NCI-H1436 (cell line): ENCODE data around the gene ZIC5.

Experiments used
- DNase-seq: peaks from one replicate; lab custom pipeline; 2025; lab: John Stamatoyannopoulos, UW

Gene ZIC5

GRCh38 chr13:99975626-99976025, 4.1 kb upstream of the ZIC5 start:
- DNase-seq = no peak

GRCh38 chr13:99974939-99975561, 3.5 kb upstream of the ZIC5 start:
- DNase-seq = no peak

GRCh38 chr13:99974296-99974938, 2.9 kb upstream of the ZIC5 start:
- no peak for DNase-seq

DNA sequence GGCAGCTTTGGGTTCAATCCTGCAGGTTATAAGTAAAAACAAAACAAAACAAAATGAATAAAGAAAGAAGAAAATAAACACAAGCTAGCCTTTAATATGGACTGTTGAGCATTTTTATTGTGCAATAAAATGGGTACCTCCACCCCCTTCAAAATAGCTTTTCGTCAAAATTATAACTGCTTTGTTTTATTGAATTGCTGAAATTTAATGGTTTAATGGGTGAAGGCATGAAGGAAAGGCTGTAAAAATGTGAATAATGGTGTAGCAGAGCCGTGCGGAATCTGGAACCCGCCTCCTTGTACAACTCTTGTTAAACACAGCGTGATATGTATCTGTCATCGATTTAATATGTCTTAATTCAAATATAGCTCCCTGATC, 2.2 kb upstream of the ZIC5 start:
- no peak for DNase-seq

DNA sequence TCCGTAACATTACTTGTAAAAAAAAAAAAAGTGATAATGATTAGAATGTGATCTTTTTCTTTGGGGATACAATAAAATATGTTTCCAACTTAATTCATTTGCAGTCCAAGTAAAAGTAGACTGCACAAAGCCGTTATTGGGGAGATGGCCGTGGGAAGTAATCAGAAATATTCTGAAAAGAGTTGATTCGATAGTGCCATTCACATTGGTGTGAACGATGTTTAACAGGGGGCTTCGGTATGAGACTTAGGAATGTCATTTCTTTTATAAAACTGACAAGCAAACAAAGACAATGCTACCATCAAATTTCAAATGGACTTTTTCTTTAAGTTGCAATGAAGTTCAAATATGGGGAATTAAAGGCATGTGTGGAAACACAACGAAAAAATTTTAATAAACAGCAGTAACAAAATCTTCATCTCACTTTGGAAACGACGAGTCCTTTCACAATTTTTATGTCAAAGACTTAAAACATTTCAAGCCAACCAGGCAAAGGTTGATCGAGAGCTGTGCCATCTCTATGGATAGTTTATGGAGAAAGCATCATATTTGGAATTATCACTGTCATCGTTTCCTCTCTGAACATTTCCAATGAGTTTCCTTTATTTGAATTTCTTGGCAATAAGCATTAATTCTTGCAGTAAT, 1.7 kb upstream of the ZIC5 start:
- no peak for DNase-seq

DNA sequence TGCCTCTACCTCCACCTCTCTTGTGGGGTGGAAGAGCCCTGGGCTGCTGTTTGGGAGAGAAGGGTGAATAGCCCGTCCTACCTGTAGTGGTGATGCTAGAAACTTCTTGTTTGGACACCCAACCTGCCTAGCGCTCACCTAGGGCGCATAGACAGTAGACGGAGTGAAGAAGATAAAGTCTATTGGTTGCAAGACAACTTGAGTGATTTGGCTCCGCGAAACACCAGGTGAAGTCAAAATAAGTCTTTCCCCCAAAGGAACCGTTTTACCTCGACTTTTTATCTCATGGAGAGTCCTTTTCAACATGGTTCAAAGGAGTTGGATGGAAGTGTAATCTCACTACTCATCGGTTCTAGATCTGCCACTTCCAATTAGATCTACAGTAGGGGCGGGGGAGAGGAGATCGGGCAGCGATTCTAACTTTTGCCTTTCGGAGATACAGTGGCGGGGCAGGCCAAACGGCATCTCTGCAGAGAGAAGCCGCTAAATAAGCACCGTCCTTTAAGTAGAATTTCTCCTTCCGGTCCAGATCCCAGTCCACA, 694 bp upstream of the ZIC5 start:
- DNase-seq = no peak

DNA sequence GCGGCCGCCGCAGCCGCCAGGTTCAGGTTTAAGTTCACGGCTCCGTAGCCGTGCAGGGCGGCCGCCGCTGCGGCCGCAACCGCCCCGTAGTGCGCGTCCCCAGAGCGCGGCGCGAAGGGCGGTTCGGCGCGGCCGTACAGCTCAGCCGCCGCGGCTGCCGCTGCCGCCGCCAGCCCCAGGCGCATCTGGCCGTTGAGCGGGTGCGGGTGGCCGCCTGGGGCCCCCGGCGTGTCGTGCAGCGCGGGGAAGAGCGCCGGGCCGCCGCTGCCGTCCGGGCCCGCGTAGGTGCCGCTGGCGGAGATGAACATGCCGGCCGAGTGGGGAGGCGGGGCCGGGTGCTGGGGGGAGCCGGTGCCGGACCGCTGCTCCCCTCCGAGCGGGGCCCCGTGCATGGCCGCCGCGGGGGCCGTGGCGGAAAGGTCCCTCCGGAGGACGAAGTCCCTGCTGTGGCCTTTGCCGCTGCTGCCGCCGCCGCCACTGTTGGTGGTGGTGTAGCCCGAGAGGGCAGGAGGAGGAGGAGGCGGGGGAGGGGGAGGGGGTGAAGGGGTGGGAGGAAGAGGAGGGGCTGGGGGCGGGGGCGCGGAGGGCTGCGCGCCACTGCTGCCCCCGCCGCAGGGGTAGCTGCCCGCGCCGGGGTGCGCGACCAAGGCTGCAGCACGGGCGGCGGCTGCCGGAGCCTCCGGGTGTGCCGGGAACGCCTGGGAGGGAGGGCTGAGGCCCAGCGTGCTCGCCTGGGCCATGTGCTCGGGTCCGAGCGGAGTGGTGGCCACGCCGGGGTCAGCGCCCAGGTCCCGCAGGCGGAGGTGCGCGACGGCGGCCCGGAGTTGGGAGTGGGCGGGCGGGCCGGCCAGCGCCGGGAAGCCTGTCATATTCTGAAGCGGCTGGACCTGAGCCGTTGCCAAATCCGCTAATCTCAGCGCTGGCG, 654 bp downstream of the ZIC5 start:
- no peak for DNase-seq

GRCh38 chr13:99969919-99970650, 1.5 kb downstream of the ZIC5 start:
- DNase-seq = peak; percentile 32

GRCh38 chr13:99969453-99969918, 2.1 kb downstream of the ZIC5 start:
- no peak for DNase-seq

GRCh38 chr13:99968521-99969452, 2.8 kb downstream of the ZIC5 start:
- DNase-seq = no peak

GRCh38 chr13:99967869-99968520, 3.6 kb downstream of the ZIC5 start:
- no peak for DNase-seq

DNA sequence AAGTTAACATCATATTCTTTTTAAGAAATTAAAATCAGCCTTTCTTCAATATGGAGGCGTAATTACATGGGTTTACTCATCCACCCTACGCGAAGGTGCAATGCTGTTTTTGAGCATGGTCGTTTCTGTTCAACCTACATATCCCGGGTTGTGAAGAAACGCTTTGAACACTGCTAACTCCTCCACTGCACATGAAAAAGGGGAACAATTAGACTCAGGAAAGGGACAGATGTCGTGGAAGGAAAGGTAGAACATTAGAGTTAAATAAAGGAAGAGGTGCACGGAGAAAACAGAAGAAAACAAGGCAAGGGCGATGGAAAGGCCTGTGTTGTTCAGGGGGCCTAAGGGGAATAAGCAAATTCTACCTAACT, 4.1 kb downstream of the ZIC5 start:
- DNase-seq = no peak

GRCh38 chr13:99966064-99966805, 5.3 kb downstream of the ZIC5 start:
- DNase-seq = no peak

DNA sequence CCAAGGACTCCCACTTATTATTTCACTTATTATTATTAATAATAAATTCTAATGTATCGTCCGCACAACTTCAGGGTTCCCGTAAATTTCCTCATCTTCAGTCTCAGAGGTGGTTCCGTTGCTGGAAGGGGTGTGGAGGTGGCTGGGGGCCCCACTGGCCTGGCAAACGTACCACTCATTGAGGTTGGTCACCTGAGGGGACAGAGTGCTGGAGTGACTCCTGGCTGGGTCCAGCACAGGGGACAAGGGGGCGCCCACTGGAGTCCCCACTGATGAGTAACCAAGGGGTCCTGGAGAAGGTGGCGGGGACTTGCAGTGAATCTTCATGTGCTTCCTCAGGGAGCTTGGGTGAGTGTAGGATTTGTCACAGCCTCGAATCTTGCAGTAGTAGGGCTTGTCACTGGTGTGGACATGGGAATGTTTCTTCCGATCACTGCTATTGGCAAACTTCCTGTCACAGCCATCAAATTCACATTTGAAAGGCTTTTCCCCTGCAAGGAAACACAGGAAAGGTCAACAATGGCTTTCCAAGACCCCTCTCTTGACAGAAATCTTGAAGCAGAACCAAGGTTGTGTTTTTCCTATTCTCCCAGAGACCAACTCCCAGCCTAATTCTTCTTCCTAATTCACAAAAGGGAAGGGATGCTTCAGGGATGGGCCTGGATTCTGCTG, 6.1 kb downstream of the ZIC5 start:
- no peak for DNase-seq

- no peak for DNase-seq
Observed at GRCh38 chr13:99963816-99964339, 7.7 kb downstream of the ZIC5 start.

DNA sequence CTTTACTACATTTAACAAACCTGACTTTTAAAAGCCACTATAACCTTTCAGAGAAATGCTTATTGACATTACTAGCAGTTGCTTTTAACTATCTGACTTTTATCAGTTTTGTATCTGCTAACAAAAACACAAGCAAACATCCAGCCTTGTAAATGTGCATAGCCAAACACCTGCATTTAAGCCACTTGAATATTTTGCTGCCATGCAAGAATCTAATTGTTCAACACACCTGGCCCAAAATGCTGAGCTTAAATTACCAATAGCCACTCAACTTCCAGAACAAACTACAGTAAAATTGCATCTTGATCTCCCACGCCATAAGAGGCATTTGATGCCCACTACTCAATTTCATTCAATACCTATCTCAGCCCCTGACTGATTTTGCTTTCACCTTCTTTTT, 9.3 kb downstream of the ZIC5 start:
- no peak for DNase-seq

DNA sequence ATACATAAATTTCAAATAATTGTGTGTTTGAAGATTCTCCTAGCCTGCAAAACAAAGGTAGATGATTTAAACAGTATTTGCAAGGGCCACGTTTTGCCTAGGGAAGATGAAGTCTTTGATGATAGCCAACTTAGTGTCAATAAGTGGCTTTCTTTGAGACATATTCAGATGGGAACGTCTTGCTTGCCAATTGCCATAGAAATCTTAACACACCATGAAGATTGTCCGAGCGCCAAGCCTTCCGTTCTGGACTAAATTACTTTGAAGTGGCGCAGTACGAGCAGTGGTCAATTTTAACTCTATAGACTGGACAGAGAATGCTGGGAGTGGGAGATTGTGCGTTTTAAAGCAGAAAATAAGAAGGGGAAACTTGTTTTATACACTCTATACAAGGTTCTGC, 9.9 kb downstream of the ZIC5 start:
- DNase-seq = no peak

GRCh38 chr13:99960663-99961311, 10.8 kb downstream of the ZIC5 start:
- no peak for DNase-seq
